Fibroblast of lung (primary cell): ENCODE data around the gene LRRC42.

Experiments
- EZH2 ChIP-seq: IDR thresholded peaks from 2 replicates; pipeline ENCODE4 v1.5.1; 2012; ENCODE audit warnings: low read length, control low read depth, mild to moderate bottlenecking; ENCODE audit errors: missing control alignments
- TF ChIP-seq, protein P1 (sequence below), 2 donors: IDR thresholded peaks in 1 of 2; conservative IDR thresholded peaks in 1 of 2; 1 replicate in 1 of 2; 2 replicates in 1 of 2; pipeline ENCODE4 v1.5.1; 2011 to 2012; ENCODE audit warnings: low read length in 2 of 2, control low read depth in 1 of 2, inconsistent platforms in 1 of 2, low read depth in 1 of 2, mild to moderate bottlenecking in 1 of 2

DNA sequence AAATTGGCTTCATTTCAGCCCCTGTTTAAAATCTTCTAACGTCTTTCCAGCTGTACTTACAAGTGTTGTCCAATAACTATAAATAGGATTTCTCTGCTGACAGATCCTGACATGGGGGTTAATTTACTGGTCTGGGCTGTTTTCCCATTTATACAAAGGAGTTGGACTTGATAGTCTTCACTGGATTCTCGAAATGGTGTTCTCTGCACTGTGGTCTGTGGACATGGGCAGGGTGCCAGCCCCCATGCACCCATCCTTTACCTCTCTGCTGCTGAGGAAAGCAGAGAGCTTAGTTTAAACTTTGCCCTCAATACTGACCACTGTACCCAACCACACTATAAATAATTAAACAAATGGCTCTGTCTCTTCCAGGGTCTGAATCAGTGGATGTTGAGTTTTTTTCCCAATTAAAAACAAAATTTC lies 46.9 kb upstream of the LRRC42 start:
- TF ChIP-seq, protein P1, sequence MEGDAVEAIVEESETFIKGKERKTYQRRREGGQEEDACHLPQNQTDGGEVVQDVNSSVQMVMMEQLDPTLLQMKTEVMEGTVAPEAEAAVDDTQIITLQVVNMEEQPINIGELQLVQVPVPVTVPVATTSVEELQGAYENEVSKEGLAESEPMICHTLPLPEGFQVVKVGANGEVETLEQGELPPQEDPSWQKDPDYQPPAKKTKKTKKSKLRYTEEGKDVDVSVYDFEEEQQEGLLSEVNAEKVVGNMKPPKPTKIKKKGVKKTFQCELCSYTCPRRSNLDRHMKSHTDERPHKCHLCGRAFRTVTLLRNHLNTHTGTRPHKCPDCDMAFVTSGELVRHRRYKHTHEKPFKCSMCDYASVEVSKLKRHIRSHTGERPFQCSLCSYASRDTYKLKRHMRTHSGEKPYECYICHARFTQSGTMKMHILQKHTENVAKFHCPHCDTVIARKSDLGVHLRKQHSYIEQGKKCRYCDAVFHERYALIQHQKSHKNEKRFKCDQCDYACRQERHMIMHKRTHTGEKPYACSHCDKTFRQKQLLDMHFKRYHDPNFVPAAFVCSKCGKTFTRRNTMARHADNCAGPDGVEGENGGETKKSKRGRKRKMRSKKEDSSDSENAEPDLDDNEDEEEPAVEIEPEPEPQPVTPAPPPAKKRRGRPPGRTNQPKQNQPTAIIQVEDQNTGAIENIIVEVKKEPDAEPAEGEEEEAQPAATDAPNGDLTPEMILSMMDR (conservative IDR thresholded peaks at IDR 0.05 in 1 of 2, IDR thresholded peaks at IDR 0.05 in 1 of 2; ENCODE audit: low read depth in 1 of 2, low read length in 2 of 2) = no peak
- no peak for TF ChIP-seq EZH2
